AG04450 (cell line): ENCODE measurements around the gene MYO1D. TPM values are rescaled to one million over a fixed set of nuclear protein-coding genes. Genes with fewer than 3 reads are reported as not detected.

ENCODE experiments used
- CTCF ChIA-PET: fragments of 300-600, 350-600 bp; formaldehyde crosslinking; extraction: SDS; loops from one replicate; lab custom pipeline; 2022; ENCODE audit warnings: antibody characterized with exemption, inconsistent platforms; lab: Charles Lee
- POLR2A ChIA-PET: fragments of 350-600 bp; formaldehyde crosslinking; extraction: SDS; loops from one replicate; lab custom pipeline; 2021; ENCODE audit warnings: antibody characterized with exemption, inconsistent platforms; lab: Yijun Ruan, JAX
- DNase-seq: peaks from one replicate; pipeline ENCODE4 v3.0.0-alpha.2; 2011; ENCODE audit warnings: low read depth, low spot score
- H3K27ac ChIP-seq: one replicate; pipeline ENCODE4 v1.5.1; 2012; ENCODE audit warnings: low read depth, low read length, control low read depth
- H3K27me3 ChIP-seq: one replicate; pipeline ENCODE4 v1.6.0; 2012; ENCODE audit warnings: low read length; ENCODE audit not compliant: control insufficient read depth, insufficient read depth
- H3K4me3 ChIP-seq: 2 replicates; pipeline ENCODE4 v1.5.1; 2011; ENCODE audit warnings: mild to moderate bottlenecking, low read depth, low read length, control low read depth
- H3K9me3 ChIP-seq: 2 replicates; pipeline ENCODE4 v1.5.1; 2012; ENCODE audit warnings: low read length; ENCODE audit not compliant: control insufficient read depth, insufficient read depth
- CTCF ChIP-seq: IDR thresholded peaks from 2 replicates; pipeline ENCODE4 v1.5.1; 2011; ENCODE audit warnings: low read depth, low read length, control low read depth, inconsistent platforms
- polyA plus RNA-seq: library from polyadenylated mRNA; depleted of rRNA; stranded (reverse); fragments of >200 nt; gene quantifications from 2 replicates; pipeline ENCODE4 v1.2.3, GENCODE V29; 2011

MYO1D gene
- polyA plus RNA-seq, 1 experiment, result 1.1 TPM

DNA sequence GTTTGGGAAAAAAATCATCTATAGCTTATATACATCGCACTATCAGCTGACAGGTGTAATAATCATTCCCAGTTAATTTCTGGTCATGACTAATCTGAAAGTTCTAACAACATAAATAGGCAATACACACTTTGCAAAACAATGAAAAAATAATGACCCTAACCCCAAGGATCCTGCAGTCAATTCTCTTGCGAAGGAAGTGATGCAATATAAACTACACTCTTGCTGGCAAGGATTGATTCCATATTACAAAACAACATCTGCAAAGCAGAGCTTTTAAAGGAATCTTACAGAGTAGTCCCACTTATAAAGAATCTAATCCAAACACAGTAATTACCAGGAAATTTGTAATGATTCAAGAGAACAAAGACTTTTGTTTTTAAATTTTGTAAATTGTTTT, 73.4 kb downstream of the MYO1D start:
- TF ChIP-seq CTCF, result no peak
- H3K27me3 ChIP-seq, result no peaks in the 10 kb centered on the region
- no peaks in the 10 kb centered on the region for H3K9me3 ChIP-seq
- H3K4me3 ChIP-seq, result no peak overlapping the region
- CTCF ChIA-PET, result interaction anchor here (1.0 to 1.4 kb wide), 2 partner anchors 21 to 74 kb away, joined by 4 to 10 read pairs; partner anchors contain the start of gene MYO1D
- H3K27ac ChIP-seq, result no peak overlapping the region
- POLR2A ChIA-PET, result no interaction called here
- no peak for DNase-seq

DNA sequence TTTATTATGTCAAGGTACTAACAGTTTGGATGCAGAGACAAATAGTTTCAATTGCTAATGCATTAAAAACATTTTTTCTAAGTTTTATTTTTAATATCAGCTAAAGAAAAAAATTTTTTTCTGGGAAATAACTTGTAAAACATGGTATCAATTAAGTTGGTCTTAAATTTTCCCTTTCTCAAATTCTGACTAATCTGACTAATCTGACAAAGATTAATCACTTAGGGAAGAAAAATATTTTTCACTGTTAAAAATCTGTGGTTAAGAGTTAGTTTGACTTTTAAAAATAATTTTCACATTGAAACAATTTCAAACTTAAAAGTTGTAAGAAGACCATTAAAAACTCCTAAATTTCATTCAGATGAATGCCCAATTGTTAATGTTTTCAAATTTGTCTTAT, 74.6 kb downstream of the MYO1D start:
- Histone ChIP-seq H3K27me3 (peaks cover 2% of the 10 kb centered on the region), H3K27ac (no peak overlapping the region), H3K9me3 (no peaks in the 10 kb centered on the region), H3K4me3 (no peak overlapping the region)
- ChIA-PET POLR2A (no interaction called here), CTCF (interaction anchor here (0.9 to 4.9 kb wide), 4 partner anchors 20 to 196 kb away, joined by 3 to 26 read pairs (median 4); no protein-coding TSS in a partner anchor)
- TF ChIP-seq CTCF, result no peak
- no peak for DNase-seq

DNA sequence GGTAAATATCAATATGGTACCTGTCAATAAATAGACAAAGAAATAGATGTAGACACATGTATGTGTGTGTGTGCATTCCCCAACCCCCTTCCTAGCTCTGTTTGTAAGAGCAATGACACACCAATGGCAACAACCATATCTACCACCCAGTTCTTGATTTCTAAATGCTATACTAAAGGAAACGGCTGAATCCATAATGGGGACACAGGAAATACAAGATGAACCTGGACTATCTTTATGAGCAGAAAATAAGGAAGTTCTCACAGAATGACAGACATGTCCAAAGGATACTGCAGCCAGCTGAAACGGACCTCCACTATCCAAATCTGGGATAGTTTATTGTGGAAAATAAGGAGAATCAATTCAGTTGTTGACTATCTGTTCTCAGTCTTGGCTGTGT, 75.3 kb downstream of the MYO1D start:
- no peak for DNase-seq
- no peak for TF ChIP-seq CTCF
- Histone ChIP-seq H3K9me3 (no peaks in the 10 kb centered on the region), H3K27ac (no peak overlapping the region), H3K27me3 (peaks cover 2% of the 10 kb centered on the region), H3K4me3 (no peak overlapping the region)
- CTCF ChIA-PET, result interaction anchor here (0.9 to 4.9 kb wide), 4 partner anchors 19 to 197 kb away, joined by 3 to 26 read pairs (median 4); no protein-coding TSS in a partner anchor
- POLR2A ChIA-PET, result no interaction called here

- Histone ChIP-seq H3K27ac (no peak overlapping the region), H3K4me3 (no peak overlapping the region), H3K9me3 (no peaks in the 10 kb centered on the region), H3K27me3 (peaks cover 2% of the 10 kb centered on the region)
- POLR2A ChIA-PET, result no interaction called here
- no peak for TF ChIP-seq CTCF
- CTCF ChIA-PET, result interaction anchor here (0.8 to 4.9 kb wide), 5 partner anchors 15 to 135 kb away, joined by 3 to 26 read pairs (median 3); partner anchors contain the start of gene MYO1D
- no peak for DNase-seq
Measured at GRCh38 chr17:32801193-32801592, 75.7 kb downstream of the MYO1D start.

DNA sequence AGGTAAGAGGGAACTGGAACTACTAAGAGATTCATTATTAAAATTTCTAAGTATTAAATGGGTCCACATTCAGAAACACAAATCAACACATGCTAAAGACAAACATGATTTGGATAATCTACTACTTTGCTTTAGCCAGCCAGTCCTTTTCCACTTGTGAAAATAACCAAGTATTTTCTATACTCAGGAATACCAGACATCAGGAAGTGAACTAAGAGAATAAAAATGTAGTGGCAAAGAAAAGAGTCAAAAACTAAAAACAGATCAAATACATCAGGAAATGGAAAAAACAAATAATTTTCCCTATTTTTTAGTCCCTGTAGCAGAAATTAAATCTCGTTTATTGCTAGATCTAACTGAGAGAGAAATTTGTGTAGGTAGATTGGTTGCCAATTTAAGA, 78.0 kb downstream of the MYO1D start:
- no peak for DNase-seq
- CTCF ChIA-PET, result interaction anchor here (2.2 to 4.9 kb wide), 2 partner anchors 16 to 79 kb away, joined by 8 to 26 read pairs; partner anchors contain the start of gene MYO1D

More for the DNA sequence above, 78.0 kb downstream of the MYO1D start:
- H3K4me3 ChIP-seq, result no peak overlapping the region
- POLR2A ChIA-PET, result no interaction called here
- H3K9me3 ChIP-seq, result no peaks in the 10 kb centered on the region
- no peak for TF ChIP-seq CTCF
- H3K27me3 ChIP-seq, result peaks cover 2% of the 10 kb centered on the region
- no peak overlapping the region for H3K27ac ChIP-seq
